ENCODE results near the gene SNX17.

SNX17 gene

DNA sequence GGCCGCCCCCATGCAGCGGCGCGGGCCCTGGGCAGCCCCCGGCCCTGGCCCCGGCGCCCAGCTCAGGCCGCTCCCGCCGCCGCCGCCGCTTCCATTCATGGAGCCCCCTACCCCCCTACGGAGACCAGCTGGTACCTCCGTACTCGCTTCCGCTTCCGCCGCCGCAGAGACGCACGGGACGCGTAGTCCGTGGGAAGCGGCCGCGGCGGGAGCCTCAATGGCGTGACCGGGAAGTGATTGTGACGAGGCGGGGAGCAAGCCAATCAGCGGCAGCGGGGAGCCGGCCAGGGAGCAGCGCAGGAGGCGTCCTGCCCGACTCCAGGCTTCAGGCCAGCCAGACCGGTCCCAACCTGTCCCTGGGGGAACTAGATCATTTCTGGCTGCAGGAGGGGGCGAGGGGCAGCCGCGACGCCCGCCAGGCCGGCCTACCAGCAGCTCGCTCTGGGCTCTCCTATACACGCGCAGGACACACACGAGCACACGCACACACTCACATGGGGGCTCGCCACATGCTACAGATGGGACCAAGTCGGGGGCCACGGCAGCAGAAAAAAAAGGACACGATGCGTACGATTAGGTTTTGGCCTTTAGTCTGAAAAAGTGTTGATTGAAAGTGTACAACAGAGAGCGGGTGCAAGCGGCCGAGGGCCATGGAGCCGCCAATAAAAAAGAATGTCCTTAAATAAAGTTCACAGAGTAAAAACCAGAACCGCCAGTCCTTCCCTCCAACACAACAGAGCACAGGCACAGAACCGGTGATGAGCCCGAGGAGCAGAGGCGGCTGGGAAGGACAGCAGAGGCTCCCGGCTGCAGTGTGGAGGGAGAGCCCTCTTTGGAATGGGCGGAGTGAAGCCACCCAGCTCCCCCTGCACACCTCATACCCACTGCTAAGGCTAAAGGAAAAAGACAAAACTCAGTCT lies 10.5 kb downstream of the SNX17 start, which contains the start of gene ZNF513:
ZNF513 (minus strand) TSS at position 109 of the 920 bp plus-strand sequence. CDS start 208 bp downstream, outside the sequence.
- Histone ChIP-seq H3K4me1 (ENCODE audit: control insufficient read depth, insufficient read depth, low read length) (peaks cover 39% of the 10 kb centered on the region), H3K9me3 (ENCODE audit: control insufficient read depth, low read length) (no peaks in the 10 kb centered on the region), H3K4me3 (ENCODE audit: low read length) (peak within 1 kb of the TSS; percentile 87), H3K27me3 (replicated peaks; ENCODE audit: control insufficient read depth, insufficient read depth, low read length) (no peaks in the 10 kb centered on the region), H3K36me3 (ENCODE audit: control insufficient read depth, insufficient read depth, low read length, severe bottlenecking) (peaks cover 66% of the 10 kb centered on the region), H3K9ac (ENCODE audit: low read length) (peak within 1 kb of the TSS; percentile 92)
- DNase-seq (ENCODE audit: low read depth) = peak; percentile 99

DNA sequence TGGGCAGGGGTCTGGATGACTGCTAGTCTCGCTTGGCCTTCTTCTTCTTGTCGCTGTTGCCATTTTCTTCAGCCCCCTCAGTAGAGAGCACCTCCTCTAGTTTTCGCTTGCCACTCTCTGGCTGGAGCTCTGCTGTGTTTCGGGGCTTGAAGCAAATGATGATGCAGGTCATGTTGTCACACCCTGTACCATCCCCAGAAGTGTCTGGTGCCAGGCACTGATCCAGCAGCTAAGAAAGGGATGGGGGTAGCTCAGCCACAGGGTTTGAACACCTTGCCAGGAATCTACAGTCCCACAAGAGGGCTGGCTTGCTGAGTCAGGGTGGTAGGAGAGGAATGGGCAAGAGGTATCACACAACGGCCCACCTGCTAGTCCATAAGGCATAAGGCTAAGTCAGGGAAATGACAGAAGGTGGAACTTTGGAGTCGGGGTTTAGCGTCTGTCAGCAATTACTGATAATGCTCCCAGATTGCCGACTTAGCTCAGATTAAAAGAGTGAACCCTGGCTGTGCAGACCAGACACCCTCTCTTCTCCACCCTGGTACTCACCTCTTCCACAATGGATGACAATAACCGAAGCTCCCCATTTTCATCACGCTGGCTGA lies 11.3 kb downstream of the SNX17 start:
- no peaks in the 10 kb centered on the region for H3K27me3 ChIP-seq (replicated peaks; ENCODE audit: control insufficient read depth, insufficient read depth, low read length)
- no peak for DNase-seq (ENCODE audit: low read depth)
- peaks cover 63% of the 10 kb centered on the region for H3K36me3 ChIP-seq (ENCODE audit: control insufficient read depth, insufficient read depth, low read length, severe bottlenecking)
- no peaks in the 10 kb centered on the region for H3K9me3 ChIP-seq (ENCODE audit: control insufficient read depth, low read length)
- H3K4me1 ChIP-seq (ENCODE audit: control insufficient read depth, insufficient read depth, low read length) = peaks cover 33% of the 10 kb centered on the region
- peak overlapping the region; percentile 92 for H3K9ac ChIP-seq (ENCODE audit: low read length)
- H3K4me3 ChIP-seq (ENCODE audit: low read length) = peak overlapping the region; percentile 87

- Histone ChIP-seq H3K4me3 (ENCODE audit: low read length) (no peak overlapping the region), H3K9me3 (ENCODE audit: control insufficient read depth, low read length) (no peaks in the 10 kb centered on the region), H3K36me3 (ENCODE audit: control insufficient read depth, insufficient read depth, low read length, severe bottlenecking) (peaks cover 10% of the 10 kb centered on the region), H3K4me1 (ENCODE audit: control insufficient read depth, insufficient read depth, low read length) (no peaks in the 10 kb centered on the region), H3K9ac (ENCODE audit: low read length) (no peak overlapping the region), H3K27me3 (replicated peaks; ENCODE audit: control insufficient read depth, insufficient read depth, low read length) (no peaks in the 10 kb centered on the region)
- DNase-seq (ENCODE audit: low read depth) = no peak
Measured at GRCh38 chr2:27390822-27391679, 20.6 kb downstream of the SNX17 start.

GRCh38 chr2:27393225-27393624 lies 22.8 kb downstream of the SNX17 start:
- no peak for DNase-seq (ENCODE audit: low read depth)
- no peaks in the 10 kb centered on the region for H3K9me3 ChIP-seq (ENCODE audit: control insufficient read depth, low read length)
- no peaks in the 10 kb centered on the region for H3K27me3 ChIP-seq (replicated peaks; ENCODE audit: control insufficient read depth, insufficient read depth, low read length)
- peaks cover 6% of the 10 kb centered on the region for H3K36me3 ChIP-seq (ENCODE audit: control insufficient read depth, insufficient read depth, low read length, severe bottlenecking)
- H3K9ac ChIP-seq (ENCODE audit: low read length) = no peak overlapping the region
- H3K4me1 ChIP-seq (ENCODE audit: control insufficient read depth, insufficient read depth, low read length) = no peaks in the 10 kb centered on the region
- no peak overlapping the region for H3K4me3 ChIP-seq (ENCODE audit: low read length)

GRCh38 chr2:27398962-27399361 lies 28.5 kb downstream of the SNX17 start:
- no peak overlapping the region for H3K9ac ChIP-seq (ENCODE audit: low read length)
- no peaks in the 10 kb centered on the region for H3K9me3 ChIP-seq (ENCODE audit: control insufficient read depth, low read length)
- H3K4me1 ChIP-seq (ENCODE audit: control insufficient read depth, insufficient read depth, low read length) = no peaks in the 10 kb centered on the region
- H3K36me3 ChIP-seq (ENCODE audit: control insufficient read depth, insufficient read depth, low read length, severe bottlenecking) = peaks cover 3% of the 10 kb centered on the region
- DNase-seq (ENCODE audit: low read depth) = no peak
- no peaks in the 10 kb centered on the region for H3K27me3 ChIP-seq (replicated peaks; ENCODE audit: control insufficient read depth, insufficient read depth, low read length)
- no peak overlapping the region for H3K4me3 ChIP-seq (ENCODE audit: low read length)

- Histone ChIP-seq H3K4me1 (ENCODE audit: control insufficient read depth, insufficient read depth, low read length) (no peaks in the 10 kb centered on the region), H3K9me3 (ENCODE audit: control insufficient read depth, low read length) (no peaks in the 10 kb centered on the region), H3K4me3 (ENCODE audit: low read length) (no peak overlapping the region), H3K9ac (ENCODE audit: low read length) (no peak overlapping the region), H3K36me3 (ENCODE audit: control insufficient read depth, insufficient read depth, low read length, severe bottlenecking) (peaks cover 3% of the 10 kb centered on the region), H3K27me3 (replicated peaks; ENCODE audit: control insufficient read depth, insufficient read depth, low read length) (no peaks in the 10 kb centered on the region)
- no peak for DNase-seq (ENCODE audit: low read depth)
Measured at GRCh38 chr2:27400348-27401135, 30.1 kb downstream of the SNX17 start.

DNA sequence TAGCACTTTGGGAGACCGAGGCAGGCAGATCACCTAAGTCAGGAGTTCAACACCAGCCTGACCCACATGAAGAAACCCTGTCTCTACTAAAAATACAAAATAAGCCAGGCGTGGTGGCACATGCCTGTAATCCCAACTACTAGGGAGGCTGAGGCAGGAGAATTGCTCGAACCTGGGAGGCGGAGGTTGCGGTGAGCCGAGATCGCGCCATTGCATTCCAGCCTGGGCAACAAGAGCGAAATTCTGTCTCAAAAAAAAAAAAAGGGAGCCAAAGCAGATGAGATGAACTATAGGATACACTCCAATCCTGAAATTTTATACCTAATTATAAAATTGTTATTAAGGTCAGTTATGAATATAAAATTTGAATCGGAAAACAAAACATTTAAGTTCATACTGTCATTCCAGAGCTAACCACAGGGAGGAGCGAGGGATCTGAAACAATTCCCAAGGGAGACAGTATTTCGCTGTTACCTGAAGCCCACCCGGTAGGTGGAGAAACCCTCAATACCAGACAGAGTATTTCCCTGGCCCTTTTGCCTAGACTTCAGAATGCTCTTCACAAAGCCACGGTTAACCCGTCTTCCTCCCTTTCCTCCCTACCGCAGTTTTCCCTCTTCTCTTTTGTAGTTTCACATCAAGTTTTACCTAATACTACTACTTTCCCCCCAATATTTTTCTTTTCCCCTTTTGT lies 37.5 kb downstream of the SNX17 start:
- peak; percentile 80 for DNase-seq (ENCODE audit: low read depth)
- H3K4me1 ChIP-seq (ENCODE audit: control insufficient read depth, insufficient read depth, low read length) = peaks cover 16% of the 10 kb centered on the region
- no peaks in the 10 kb centered on the region for H3K9me3 ChIP-seq (ENCODE audit: control insufficient read depth, low read length)
- no peaks in the 10 kb centered on the region for H3K27me3 ChIP-seq (replicated peaks; ENCODE audit: control insufficient read depth, insufficient read depth, low read length)
- peak overlapping the region; percentile 92 for H3K4me3 ChIP-seq (ENCODE audit: low read length)
- H3K9ac ChIP-seq (ENCODE audit: low read length) = peak overlapping the region; percentile 96
- H3K36me3 ChIP-seq (ENCODE audit: control insufficient read depth, insufficient read depth, low read length, severe bottlenecking) = no peaks in the 10 kb centered on the region

GRCh38 chr2:27408601-27409320 lies 38.3 kb downstream of the SNX17 start:
- no peaks in the 10 kb centered on the region for H3K36me3 ChIP-seq (ENCODE audit: control insufficient read depth, insufficient read depth, low read length, severe bottlenecking)
- H3K4me1 ChIP-seq (ENCODE audit: control insufficient read depth, insufficient read depth, low read length) = peaks cover 16% of the 10 kb centered on the region
- no peaks in the 10 kb centered on the region for H3K9me3 ChIP-seq (ENCODE audit: control insufficient read depth, low read length)
- peak; percentile 66 for DNase-seq (ENCODE audit: low read depth)
- no peaks in the 10 kb centered on the region for H3K27me3 ChIP-seq (replicated peaks; ENCODE audit: control insufficient read depth, insufficient read depth, low read length)
- H3K9ac ChIP-seq (ENCODE audit: low read length) = peak overlapping the region; percentile 96
- H3K4me3 ChIP-seq (ENCODE audit: low read length) = peak overlapping the region; percentile 92

DNA sequence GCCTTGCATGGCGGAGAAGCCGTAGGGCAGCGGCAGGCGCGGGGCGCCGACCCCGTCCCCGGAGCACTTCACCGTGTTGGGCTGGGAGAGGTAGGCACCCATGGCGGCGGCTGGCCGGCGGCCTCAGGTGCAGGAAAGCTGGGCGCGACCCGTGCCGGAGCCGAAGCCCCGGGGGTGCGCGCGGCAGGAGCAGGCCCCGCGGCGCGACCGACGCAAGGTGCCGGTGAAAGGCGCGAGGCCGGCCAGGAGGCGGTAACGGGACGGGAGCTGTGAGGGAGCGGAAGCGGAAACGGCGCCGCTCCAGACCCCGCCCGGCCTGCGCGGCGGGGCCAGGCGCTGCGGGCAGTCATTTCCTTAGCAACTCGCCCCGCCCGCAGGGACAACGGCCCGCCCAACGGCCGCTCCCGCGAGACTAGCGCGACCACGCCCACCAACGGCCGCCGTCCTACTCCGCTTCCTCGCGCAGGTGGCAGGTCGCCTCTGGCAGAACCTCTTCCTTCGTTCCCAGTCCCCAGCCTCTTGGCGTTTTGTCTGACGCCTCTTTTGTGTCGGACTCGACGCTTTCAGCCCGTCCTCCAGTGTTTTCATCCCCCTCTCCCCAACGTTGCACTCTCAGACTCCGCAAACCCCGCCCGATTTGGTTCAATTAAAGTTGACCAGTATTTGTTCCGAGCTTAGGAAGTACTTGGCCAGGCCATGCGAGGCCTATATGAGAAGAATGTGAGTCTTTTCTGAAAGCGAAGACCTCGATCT lies 39.1 kb downstream of the SNX17 start, which contains the start of gene PPM1G:
PPM1G (minus strand) TSS at position 271 of the 753 bp plus-strand sequence; CDS start at position 102, 169 bp downstream.
- no peaks in the 10 kb centered on the region for H3K9me3 ChIP-seq (ENCODE audit: control insufficient read depth, low read length)
- H3K4me3 ChIP-seq (ENCODE audit: low read length) = peak within 1 kb of the TSS; percentile 92
- no peaks in the 10 kb centered on the region for H3K27me3 ChIP-seq (replicated peaks; ENCODE audit: control insufficient read depth, insufficient read depth, low read length)
- H3K4me1 ChIP-seq (ENCODE audit: control insufficient read depth, insufficient read depth, low read length) = peaks cover 16% of the 10 kb centered on the region
- peak; percentile 98 for DNase-seq (ENCODE audit: low read depth)
- H3K36me3 ChIP-seq (ENCODE audit: control insufficient read depth, insufficient read depth, low read length, severe bottlenecking) = no peaks in the 10 kb centered on the region
- peak within 1 kb of the TSS; percentile 96 for H3K9ac ChIP-seq (ENCODE audit: low read length)

Measured in adipocyte (in vitro differentiated cells).